Frontal cortex (tissue), 4 donors: ENCODE measurements around the gene DCX. TPM values are rescaled to one million over a fixed set of nuclear protein-coding genes. Genes with fewer than 3 reads are reported as not detected.

ENCODE experiments used
- DNase-seq, 2 donors: peaks; one replicate each; pipeline ENCODE4 v3.0.0; 2012; ENCODE audit warnings: low spot score in 2 of 2
- FAIRE-seq: peaks from 2 replicates; lab custom pipeline; 2012; peaks lifted over from hg19 to GRCh38; lab: Jason Lieb, UNC
- total RNA-seq: library from RNA; depleted of rRNA; stranded (reverse); fragments of >200 nt; gene quantifications from one replicate; pipeline ENCODE4 v1.2.3, GENCODE V29; 2014
- donor health status: control.
- donor health status: control.
- donor health status: control.

The DCX gene
- total RNA-seq, 1 donor from 2014 or later = 231 TPM

GRCh38 chrX:111322231-111322855 lies 89.6 kb downstream of the DCX start:
- no peak for DNase-seq
- no peak for FAIRE-seq

- no peak for FAIRE-seq
- DNase-seq = no peak
These were observed 92.5 kb downstream of the DCX start for GRCh38 chrX:111319451-111319850.

DNA sequence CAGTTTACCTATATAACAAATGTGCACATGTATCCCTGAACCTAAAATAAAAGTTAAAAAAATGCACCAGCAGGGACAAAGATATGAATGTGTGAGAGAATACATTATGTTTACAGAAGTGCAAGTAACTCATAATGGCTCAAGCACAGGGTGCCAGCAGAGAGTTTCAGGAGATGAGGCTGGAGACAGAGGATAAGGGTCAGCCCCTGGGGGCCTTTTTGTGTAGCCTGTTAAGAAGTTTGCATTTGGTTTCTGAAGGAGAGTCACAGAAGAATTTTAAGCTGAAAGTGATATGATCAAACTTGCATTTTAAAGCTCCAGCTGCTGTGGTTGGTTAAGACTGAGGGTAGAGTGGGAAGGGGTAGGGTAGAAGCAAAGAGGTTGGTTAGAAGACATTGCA lies 93.1 kb downstream of the DCX start:
- FAIRE-seq = no peak
- no peak for DNase-seq

DNA sequence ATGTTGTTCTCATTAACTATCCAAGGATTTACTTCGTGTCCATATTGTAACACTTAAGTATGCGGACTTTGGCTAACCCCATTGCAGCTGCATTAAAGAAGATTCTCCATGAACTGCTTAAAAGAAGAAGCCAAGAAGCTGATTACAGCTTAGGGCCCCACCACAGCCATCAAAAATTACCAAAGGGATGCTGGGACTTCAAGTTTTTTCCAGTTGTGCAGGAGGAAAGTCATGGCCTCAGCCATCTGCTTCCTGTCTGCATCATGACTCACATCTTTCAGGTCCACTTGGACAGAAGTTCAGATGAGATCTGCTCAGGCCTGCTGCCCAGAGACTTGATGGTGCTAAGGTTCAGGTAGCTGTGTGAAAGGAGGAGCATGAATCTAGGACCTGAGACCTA lies 102.9 kb downstream of the DCX start:
- FAIRE-seq = no peak
- no peak for DNase-seq

DNA sequence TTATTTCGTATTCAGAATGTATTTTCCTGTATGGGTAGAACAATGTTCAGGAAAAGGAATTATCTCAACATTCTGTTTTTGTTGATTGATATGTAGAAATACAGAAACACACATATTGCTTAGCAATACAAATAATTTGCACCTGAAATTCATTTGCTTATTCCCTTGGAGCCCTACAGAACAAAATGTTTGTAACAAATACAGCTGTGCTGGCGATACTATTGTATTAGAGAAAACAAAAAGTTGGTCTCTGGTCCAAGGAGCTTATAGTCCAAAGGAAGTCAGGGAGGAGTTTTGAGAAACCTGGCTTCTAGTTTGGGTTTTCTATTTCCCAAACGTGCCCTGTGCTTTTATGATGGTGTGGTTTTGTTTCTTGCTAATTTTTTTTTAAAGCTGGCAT lies 104.0 kb downstream of the DCX start:
- FAIRE-seq = no peak
- DNase-seq = no peak

- no peak for DNase-seq
- no peak for FAIRE-seq
These were observed 109.7 kb downstream of the DCX start for GRCh38 chrX:111302284-111302683.

- FAIRE-seq (no peak), DNase-seq (no peak)
These were observed 123.2 kb downstream of the DCX start for GRCh38 chrX:111288841-111289240.

DNA sequence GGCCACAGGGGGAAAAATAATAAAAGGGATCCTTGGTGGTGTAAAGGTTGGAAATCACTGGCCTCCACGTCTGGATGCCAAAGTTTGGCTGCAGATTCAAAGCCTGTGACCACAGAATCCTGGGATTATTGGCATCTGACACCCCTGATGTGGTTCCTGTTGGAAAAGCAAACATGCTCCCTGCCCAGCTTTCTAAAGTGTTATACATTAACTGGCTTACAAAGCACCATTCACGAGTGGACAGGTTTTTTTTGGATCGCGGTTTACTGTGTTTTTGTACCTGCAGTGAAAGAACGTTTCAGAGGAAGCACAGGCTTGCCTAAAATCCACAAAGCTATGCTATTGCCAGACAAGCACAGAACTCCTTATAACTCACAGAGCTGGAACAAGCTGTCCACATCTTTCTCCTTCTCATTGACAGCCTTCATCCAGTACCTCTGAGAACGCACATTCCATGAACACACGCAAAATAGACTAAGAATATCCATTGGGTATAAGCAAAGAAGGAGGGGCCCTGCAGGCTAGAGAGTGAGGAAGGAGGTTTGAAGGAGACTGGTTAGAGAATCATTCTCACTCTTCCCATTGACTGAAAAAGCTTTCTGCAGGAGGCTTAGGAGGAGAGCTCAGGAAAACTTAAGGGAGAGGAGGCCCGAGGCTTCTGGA lies 127.2 kb downstream of the DCX start:
- FAIRE-seq = no peak
- DNase-seq = no peak

DNA sequence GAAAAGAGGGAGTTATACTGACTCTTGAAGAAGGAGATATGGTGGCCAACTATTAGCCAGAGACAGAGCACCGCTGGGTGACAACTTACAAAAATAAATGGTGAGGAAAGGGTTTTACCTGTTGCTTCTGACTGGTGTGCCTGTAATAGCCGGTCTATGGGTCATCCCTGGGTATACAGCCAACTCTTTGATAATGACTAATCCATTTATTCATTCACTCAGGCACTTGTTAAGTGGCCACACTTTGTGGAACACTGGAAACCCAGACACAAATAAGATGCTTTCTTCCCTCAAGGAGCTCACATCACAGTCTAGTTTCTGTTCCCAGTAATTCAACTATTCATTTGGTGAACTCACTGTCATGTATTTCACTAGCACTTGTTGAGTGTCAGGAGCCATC lies 128.5 kb downstream of the DCX start:
- DNase-seq (no peak), FAIRE-seq (no peak)

DNA sequence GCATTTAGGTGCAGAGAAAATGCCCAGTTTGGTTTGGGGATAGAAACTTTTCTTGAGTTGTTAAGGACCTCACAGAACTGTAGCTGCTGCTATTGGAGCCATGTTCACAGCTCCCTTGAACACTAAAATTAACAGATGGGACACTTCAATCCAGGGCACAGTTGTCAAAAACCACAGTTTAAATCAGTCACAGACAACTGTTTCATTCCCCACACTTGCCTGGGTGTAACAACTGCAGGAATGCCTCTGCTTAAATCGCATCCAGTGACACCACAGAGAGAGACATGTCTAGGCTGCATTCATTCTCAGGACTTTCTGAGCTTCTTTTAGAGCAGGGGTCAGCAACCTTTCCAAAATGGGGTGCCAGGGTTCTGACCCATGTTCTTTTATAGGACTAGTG lies 129.0 kb downstream of the DCX start:
- DNase-seq = no peak
- FAIRE-seq = no peak

DNA sequence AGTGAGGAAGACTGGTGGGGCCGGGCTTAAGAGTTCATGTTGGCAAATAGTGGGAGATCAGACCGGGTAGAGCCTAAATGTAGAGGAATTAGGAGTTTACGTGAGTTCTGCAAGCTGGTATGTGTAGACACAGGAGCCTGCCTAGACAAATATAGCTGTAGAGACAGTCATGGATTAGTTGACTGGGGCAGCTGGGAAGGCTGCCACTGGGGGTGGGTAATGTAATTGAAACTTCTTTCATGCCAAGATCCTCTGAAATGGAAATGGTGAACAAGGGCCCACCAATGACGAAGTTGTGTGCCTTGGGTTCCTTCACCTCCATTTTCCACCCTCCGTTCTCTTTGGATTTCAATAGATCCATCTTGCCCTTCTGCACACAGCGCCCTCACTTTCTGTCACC lies 129.9 kb downstream of the DCX start:
- DNase-seq = no peak
- no peak for FAIRE-seq

- FAIRE-seq = no peak
- no peak for DNase-seq
These were observed 141.7 kb downstream of the DCX start, which contains the start of gene CAPN6 for GRCh38 chrX:111270339-111270738. Gene CAPN6 (minus strand): TSS chrX:111270483. CDS start chrX:111263936, 6,547 bp downstream.

- no peak for DNase-seq
- no peak for FAIRE-seq
These were observed 143.5 kb downstream of the DCX start for GRCh38 chrX:111268506-111268905.

DNA sequence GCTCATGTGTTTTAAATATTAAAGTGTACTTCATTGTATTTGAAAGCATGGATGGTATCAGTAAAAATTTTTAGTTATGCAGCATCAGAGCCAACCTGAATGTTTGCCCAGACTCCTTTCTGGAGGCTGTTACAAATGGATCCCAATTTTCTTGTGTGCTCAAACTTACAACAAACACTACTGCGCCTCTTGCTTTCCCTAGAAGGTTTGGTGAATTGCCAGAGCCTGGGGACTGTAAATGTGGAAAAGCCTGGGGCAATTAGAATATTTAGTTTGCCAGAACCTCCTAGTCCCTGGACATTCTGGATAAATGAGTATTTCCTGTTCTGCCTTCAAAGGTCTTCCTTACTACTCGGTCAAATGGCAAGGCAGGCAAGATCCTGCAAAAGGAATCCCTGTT lies 146.5 kb downstream of the DCX start:
- DNase-seq (no peak), FAIRE-seq (no peak)

GRCh38 chrX:111264385-111264784 lies 147.6 kb downstream of the DCX start:
- DNase-seq (no peak), FAIRE-seq (no peak)

DNA sequence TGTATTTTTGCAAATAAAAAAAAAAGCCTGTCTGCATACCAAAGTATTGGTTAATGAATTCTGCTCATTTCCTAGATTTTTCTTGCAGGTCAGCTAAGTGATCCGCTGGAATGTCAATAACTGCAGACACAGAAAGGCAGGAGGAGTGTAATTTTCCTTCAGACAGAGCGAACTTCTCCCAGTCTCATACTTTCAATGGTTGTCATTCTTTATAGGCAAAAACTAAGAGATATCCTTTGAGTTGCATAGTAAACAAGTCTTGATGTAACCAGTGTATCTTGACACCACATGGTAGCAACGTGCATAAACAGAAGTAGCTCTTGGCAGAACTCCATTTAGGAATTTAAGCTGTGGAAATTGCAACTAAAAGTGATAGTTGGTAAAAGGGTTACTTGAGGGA lies 149.9 kb downstream of the DCX start:
- no peak for DNase-seq
- FAIRE-seq = no peak

- no peak for FAIRE-seq
- DNase-seq = no peak
These were observed 151.5 kb downstream of the DCX start for GRCh38 chrX:111260451-111260850.

DNA sequence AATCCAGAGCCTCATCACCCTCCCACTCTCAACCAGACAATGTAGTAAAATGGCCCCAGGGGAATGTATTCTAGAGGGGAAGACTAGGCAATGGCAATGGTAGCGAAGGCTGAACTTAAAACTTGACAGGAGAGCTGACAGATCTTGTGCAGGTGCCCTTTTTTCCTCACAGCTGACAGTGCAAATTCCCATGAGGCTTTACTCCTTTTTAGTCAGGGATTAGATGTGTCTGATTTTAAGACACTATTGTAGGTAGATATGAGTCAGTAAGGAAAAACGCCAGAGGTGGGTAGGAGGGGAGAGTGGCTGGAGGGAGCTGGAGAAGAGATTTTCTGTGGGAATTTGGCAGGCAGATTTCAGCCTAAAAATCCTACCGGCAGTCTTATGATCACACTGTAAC lies 152.4 kb downstream of the DCX start:
- FAIRE-seq = no peak
- no peak for DNase-seq

DNA sequence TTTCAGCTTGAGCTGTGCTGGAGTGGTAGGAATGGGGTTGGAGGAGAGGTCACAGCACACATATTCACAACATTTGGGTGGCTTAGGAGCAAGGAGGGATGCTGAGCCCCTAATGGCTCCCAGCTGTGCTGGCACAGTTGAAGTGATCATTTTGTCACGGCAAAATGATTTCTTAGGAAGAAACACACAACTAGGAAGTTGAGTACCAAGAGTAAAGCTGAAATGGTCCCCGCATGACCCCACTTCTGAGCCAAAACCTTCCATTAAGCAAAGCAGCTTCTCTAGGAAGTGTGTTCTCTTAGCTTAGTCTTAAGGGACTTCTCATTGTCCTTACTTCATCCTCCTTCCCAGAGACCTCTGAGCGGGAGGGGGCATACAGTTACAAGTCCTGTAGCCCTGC lies 154.3 kb downstream of the DCX start:
- FAIRE-seq (no peak), DNase-seq (no peak)

DNA sequence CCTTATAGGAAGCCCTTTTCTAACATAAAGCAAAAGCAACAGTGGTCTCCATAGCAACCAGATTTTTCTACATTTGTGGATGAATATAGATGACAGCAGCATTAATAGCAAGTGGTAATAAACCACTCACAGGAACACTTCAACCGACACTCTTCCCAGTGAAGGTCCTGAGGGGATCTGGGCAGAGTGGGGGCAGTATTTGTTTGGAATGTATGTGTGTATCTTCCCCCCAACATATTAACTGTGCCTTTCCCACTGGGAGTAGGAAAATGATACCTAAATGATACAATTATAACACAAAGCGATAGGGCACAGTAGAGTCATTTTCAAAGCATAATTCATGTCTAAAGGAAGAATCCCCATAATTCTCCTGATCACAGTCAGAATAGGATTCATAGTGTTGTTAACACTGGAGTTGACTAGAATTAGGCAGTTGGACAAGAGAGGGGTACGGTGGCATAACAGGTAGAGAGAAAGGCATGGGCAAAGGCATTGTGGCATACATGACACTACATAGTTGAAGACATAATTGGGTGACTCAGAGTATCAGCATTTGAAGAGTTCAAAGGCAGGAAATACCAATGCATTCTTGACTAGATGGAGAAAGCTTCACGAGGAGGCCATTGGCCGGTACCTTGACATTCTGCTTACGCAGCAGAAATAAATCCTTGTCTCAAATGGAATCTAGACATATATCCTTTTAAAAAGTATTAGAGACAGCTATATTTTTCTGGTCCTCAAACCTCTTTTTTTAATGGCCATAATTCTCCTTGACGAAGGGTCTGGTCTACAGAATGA lies 156.9 kb downstream of the DCX start:
- DNase-seq = no peak

DNA sequence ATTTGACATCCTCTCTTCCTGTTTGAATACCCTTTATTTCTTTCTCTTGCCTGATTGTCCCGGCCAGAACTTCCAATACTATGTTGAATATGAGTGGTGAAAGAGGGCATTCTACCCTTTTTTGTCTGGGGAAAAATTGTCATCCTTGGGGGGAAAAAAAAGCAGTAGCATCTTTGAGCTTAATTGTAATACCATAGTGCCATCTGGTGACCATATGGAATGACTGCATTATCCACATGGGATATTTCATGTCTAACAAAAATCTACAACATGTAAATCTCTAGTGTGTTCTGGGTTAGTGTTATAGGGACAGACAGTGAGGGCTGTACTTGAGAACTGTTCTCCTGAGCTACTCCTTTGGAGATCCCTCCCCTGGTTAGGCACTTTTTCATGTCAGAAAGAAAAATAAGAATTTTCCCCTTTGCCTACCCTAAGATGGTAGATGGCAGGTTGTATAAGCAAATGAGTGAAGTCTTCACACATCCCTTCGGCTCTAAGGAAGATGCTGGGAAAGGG lies 167.7 kb downstream of the DCX start:
- DNase-seq (peak in 1 of 2 donors; percentile 10), FAIRE-seq (no peak)

More for the DNA sequence above, 156.9 kb downstream of the DCX start:
- no peak for FAIRE-seq
